HG03439 (cell line): ENCODE measurements around the gene TRIM29.

Source experiments
- ATAC-seq: cut with Tn5 transposase; IDR thresholded peaks from one replicate; pipeline ENCODE4 v1.9.1; 2021; ENCODE audit warnings: mild to moderate bottlenecking, moderate library complexity; ENCODE audit not compliant: unreplicated experiment

TRIM29 gene

GRCh38 chr11:120125509-120125908 lies 12.4 kb downstream of the TRIM29 start:
- ATAC-seq: no peak

- ATAC-seq: no peak
Measured at GRCh38 chr11:120125024-120125423, 12.9 kb downstream of the TRIM29 start.

- no peak for ATAC-seq
Measured at GRCh38 chr11:120124355-120124754, 13.6 kb downstream of the TRIM29 start.

GRCh38 chr11:120123946-120124345 lies 14.0 kb downstream of the TRIM29 start:
- ATAC-seq: no peak

- no peak for ATAC-seq
Measured at GRCh38 chr11:120122924-120123683, 14.8 kb downstream of the TRIM29 start.

GRCh38 chr11:120121914-120122473 lies 15.9 kb downstream of the TRIM29 start:
- ATAC-seq: no peak

- ATAC-seq: no peak
Measured at GRCh38 chr11:120121336-120121735, 16.6 kb downstream of the TRIM29 start.

- no peak for ATAC-seq
Measured at GRCh38 chr11:120120805-120121335, 17.0 kb downstream of the TRIM29 start.

GRCh38 chr11:120119121-120119520 lies 18.8 kb downstream of the TRIM29 start:
- ATAC-seq: no peak

GRCh38 chr11:120117991-120118390 lies 19.9 kb downstream of the TRIM29 start:
- ATAC-seq: no peak

- no peak for ATAC-seq
Measured at GRCh38 chr11:120116966-120117365, 20.9 kb downstream of the TRIM29 start.

- ATAC-seq: no peak
Measured at GRCh38 chr11:120115272-120116000, 22.5 kb downstream of the TRIM29 start.

GRCh38 chr11:120112174-120112796 lies 25.6 kb downstream of the TRIM29 start:
- no peak for ATAC-seq

- no peak for ATAC-seq
Measured at GRCh38 chr11:120109531-120109930, 28.4 kb downstream of the TRIM29 start.

- ATAC-seq: no peak
Measured at GRCh38 chr11:120108785-120109168, 29.1 kb downstream of the TRIM29 start.

GRCh38 chr11:120108154-120108784 lies 29.6 kb downstream of the TRIM29 start:
- no peak for ATAC-seq

- ATAC-seq: no peak
Measured at GRCh38 chr11:120107692-120108091, 30.2 kb downstream of the TRIM29 start.

- no peak for ATAC-seq
Measured at GRCh38 chr11:120106354-120107150, 31.4 kb downstream of the TRIM29 start.

GRCh38 chr11:120105576-120105975 lies 32.3 kb downstream of the TRIM29 start:
- ATAC-seq: no peak

GRCh38 chr11:120104041-120104565 lies 33.8 kb downstream of the TRIM29 start:
- no peak for ATAC-seq
